Loucy (cell line): ENCODE data around the gene DAP.

Experiments used
- EZH2phosphoT487 ChIP-seq: fragments of 200-600 bp; IDR thresholded peaks from 2 replicates; pipeline ENCODE4 v1.6.1; 2018; ENCODE audit warnings: antibody characterized with exemption, mild to moderate bottlenecking, moderate library complexity, borderline replicate concordance
- TF ChIP-seq, protein P1 (sequence below): fragments of 200-600 bp; sonication (generic); conservative IDR thresholded peaks from 2 replicates; pipeline ENCODE4 v1.5.1; 2014; ENCODE audit warnings: mild to moderate bottlenecking, antibody characterized with exemption, low read length

DNA sequence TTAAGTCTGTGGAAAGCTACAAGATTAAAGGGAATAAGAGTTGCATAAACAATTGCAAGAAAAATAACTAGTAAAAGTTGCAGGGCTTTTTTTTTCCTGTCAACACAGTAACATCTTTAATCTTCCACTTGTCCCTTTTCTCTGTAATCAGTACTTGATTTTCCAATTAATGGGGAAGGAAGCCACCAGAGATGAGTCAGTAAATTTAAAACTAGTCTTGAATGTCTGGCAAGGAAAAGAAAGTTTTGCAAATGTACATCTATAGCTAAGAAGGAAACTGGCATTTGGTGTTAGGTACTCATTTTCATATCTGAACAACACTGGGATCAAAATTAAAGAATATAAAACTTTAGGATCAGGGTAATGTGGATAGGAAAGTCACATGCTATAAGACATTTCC is 17.1 kb downstream of the DAP start:
- TF ChIP-seq, protein P1, sequence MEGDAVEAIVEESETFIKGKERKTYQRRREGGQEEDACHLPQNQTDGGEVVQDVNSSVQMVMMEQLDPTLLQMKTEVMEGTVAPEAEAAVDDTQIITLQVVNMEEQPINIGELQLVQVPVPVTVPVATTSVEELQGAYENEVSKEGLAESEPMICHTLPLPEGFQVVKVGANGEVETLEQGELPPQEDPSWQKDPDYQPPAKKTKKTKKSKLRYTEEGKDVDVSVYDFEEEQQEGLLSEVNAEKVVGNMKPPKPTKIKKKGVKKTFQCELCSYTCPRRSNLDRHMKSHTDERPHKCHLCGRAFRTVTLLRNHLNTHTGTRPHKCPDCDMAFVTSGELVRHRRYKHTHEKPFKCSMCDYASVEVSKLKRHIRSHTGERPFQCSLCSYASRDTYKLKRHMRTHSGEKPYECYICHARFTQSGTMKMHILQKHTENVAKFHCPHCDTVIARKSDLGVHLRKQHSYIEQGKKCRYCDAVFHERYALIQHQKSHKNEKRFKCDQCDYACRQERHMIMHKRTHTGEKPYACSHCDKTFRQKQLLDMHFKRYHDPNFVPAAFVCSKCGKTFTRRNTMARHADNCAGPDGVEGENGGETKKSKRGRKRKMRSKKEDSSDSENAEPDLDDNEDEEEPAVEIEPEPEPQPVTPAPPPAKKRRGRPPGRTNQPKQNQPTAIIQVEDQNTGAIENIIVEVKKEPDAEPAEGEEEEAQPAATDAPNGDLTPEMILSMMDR: no peak
- no peak for TF ChIP-seq EZH2phosphoT487
